Measurements from ENCODE around the gene WNT5B.
A peak's percentile ranks its signal among the peaks of the same experiment; 100 is the strongest.

The WNT5B gene

GRCh38 chr12:1629338-1630132 is 504 bp downstream of the WNT5B start:
- TF ChIP-seq CTCF (IDR thresholded peaks at IDR 0.05; ENCODE audit: extremely low read depth, insufficient read depth, missing control alignments), result peak; percentile 18
- in situ Hi-C loops (cut with MboI; ENCODE audit: low pct_unique_long_range_greater_than_20kb, low sequenced_read_pairs, unreplicated experiment), result no loop called here

GRCh38 chr12:1630133-1630826 is 1.2 kb downstream of the WNT5B start:
- TF ChIP-seq CTCF (IDR thresholded peaks at IDR 0.05; ENCODE audit: extremely low read depth, insufficient read depth, missing control alignments), result peak; percentile 26
- in situ Hi-C loops (cut with MboI; ENCODE audit: low pct_unique_long_range_greater_than_20kb, low sequenced_read_pairs, unreplicated experiment), result no loop called here
- peak; percentile 52 for DNase-seq (ENCODE audit: low spot score)

More at GRCh38 chr12:1629338-1630132, 504 bp downstream of the WNT5B start:
- peak; percentile 65 for DNase-seq (ENCODE audit: low spot score)

GRCh38 chr12:1630827-1631591 is 2.0 kb downstream of the WNT5B start:
- in situ Hi-C loops (cut with MboI; ENCODE audit: low pct_unique_long_range_greater_than_20kb, low sequenced_read_pairs, unreplicated experiment), result no loop called here
- TF ChIP-seq CTCF (IDR thresholded peaks at IDR 0.05; ENCODE audit: extremely low read depth, insufficient read depth, missing control alignments), result no peak
- no peak for DNase-seq (ENCODE audit: low spot score)

DNA sequence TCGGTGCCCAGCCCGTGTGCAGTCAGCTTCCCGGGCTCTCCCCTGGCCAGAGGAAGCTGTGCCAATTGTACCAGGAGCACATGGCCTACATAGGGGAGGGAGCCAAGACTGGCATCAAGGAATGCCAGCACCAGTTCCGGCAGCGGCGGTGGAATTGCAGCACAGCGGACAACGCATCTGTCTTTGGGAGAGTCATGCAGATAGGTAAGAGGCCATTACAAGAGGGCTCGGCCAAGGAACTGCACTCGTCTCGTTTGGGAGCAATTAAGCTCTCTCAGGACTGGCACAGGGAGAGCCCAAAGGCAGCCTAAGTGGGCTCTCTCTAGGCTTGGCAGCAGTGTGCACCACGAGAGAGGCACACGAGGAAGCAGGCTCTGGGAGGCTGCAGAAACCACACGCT is 3.7 kb downstream of the WNT5B start:
- TF ChIP-seq CTCF (IDR thresholded peaks at IDR 0.05; ENCODE audit: extremely low read depth, insufficient read depth, missing control alignments), result no peak
- in situ Hi-C loops (cut with MboI; ENCODE audit: low pct_unique_long_range_greater_than_20kb, low sequenced_read_pairs, unreplicated experiment), result no loop called here
- DNase-seq (ENCODE audit: low spot score), result no peak

DNA sequence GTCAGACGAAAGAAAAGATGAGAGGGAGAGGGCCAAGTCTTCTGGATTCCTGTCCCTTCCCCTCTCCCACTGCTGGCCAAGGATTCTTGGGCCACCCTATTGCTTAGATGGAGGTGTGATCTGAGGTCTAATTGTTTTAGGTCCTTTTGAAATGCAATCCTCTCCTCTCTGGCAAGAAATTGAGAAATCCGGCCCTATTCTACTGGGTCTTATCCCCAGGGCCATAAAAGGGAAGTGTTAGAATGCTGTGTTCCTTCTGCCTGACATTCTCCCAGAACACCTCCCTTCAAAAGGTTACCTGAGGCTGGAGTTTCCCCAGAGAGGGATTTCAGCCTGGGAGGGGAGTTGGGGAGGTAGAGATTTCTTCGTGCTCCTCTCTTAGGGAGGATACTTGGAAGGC is 4.4 kb downstream of the WNT5B start:
- no peak for DNase-seq (ENCODE audit: low spot score)
- no peak for TF ChIP-seq CTCF (IDR thresholded peaks at IDR 0.05; ENCODE audit: extremely low read depth, insufficient read depth, missing control alignments)
- in situ Hi-C loops (cut with MboI; ENCODE audit: low pct_unique_long_range_greater_than_20kb, low sequenced_read_pairs, unreplicated experiment), result no loop called here

GRCh38 chr12:1634149-1634548 is 5.1 kb downstream of the WNT5B start:
- DNase-seq (ENCODE audit: low spot score), result no peak
- in situ Hi-C loops (cut with MboI; ENCODE audit: low pct_unique_long_range_greater_than_20kb, low sequenced_read_pairs, unreplicated experiment), result no loop called here
- peak; percentile 2 for TF ChIP-seq CTCF (IDR thresholded peaks at IDR 0.05; ENCODE audit: extremely low read depth, insufficient read depth, missing control alignments)
